ENCODE results near the gene EN1.
A peak's percentile ranks its signal among the peaks of the same experiment; 100 is the strongest.

EN1 gene

GRCh38 chr2:118881490-118882129 lies 34.2 kb upstream of the EN1 start:
- H3K4me3 ChIP-seq (ENCODE audit: low read length), result no peak overlapping the region
- no peaks in the 10 kb centered on the region for H3K79me1 ChIP-seq (ENCODE audit: low read length)
- peak; percentile 85 for DNase-seq
- H3K23ac ChIP-seq (ENCODE audit: low read length), result no peak overlapping the region
- no peak overlapping the region for H2BK5ac ChIP-seq (ENCODE audit: low read length)
- no peak overlapping the region for H2AK5ac ChIP-seq (ENCODE audit: low read length)
- no peak overlapping the region for H3K18ac ChIP-seq (ENCODE audit: low read length)
- no peak overlapping the region for H3K56ac ChIP-seq (ENCODE audit: low read length)
- no peak overlapping the region for H3K27ac ChIP-seq (ENCODE audit: low read depth, low read length)
- no peak overlapping the region for H4K5ac ChIP-seq (ENCODE audit: low read length)
- no peaks in the 10 kb centered on the region for H3K27me3 ChIP-seq (ENCODE audit: insufficient read depth, low read length, poor library complexity)
- H3K4ac ChIP-seq (ENCODE audit: low read depth, low read length), result no peak overlapping the region
- H2BK15ac ChIP-seq (replicated peaks; ENCODE audit: low read depth), result no peak overlapping the region
- no peak overlapping the region for H2BK120ac ChIP-seq (ENCODE audit: low read depth, low read length)
- no peak overlapping the region for H4K8ac ChIP-seq (ENCODE audit: low read depth, low read length)
- no peaks in the 10 kb centered on the region for H3K79me2 ChIP-seq (ENCODE audit: control insufficient read depth, insufficient read depth, low read length)
- H3K36me3 ChIP-seq (ENCODE audit: control insufficient read depth, insufficient read depth, low read length), result no peaks in the 10 kb centered on the region
- no peak overlapping the region for H3K9ac ChIP-seq (ENCODE audit: low read length)
- no peak overlapping the region for H3K4me2 ChIP-seq (ENCODE audit: low read length)
- no CpG with 5 or more reads among the region's 10 CpGs for WGBS (ENCODE audit: extremely low coverage, insufficient coverage, low lambda C conversion rate)
- H3K4me1 ChIP-seq (ENCODE audit: control insufficient read depth, low read depth, low read length), result no peaks in the 10 kb centered on the region

DNA sequence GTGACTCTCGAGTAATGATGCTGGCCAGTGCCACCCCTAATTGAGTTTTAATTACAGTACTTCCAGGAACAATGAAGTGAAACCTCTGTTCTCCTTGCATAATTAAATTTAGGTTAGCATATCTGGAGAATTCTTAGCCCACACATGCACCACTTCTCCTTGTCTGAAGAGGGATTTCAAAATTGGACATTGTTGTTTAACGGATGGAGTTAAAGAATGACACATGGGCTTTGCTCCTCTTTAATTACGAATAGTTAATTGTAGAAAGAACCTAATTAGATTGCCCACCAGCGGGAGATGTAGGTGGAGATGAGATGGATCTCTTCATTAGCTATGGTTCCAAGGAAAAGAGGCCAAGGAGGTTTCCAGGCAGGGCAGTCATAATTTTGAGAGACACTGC lies 33.1 kb upstream of the EN1 start:
- H2BK15ac ChIP-seq (replicated peaks; ENCODE audit: low read depth), result no peak overlapping the region
- no peak overlapping the region for H2AK5ac ChIP-seq (ENCODE audit: low read length)
- DNase-seq, result no peak
- no CpG with 5 or more reads among the region's 4 CpGs for WGBS (ENCODE audit: extremely low coverage, insufficient coverage, low lambda C conversion rate)
- H4K8ac ChIP-seq (ENCODE audit: low read depth, low read length), result no peak overlapping the region
- no peak overlapping the region for H3K27ac ChIP-seq (ENCODE audit: low read depth, low read length)
- no peak overlapping the region for H4K5ac ChIP-seq (ENCODE audit: low read length)
- no peaks in the 10 kb centered on the region for H3K79me2 ChIP-seq (ENCODE audit: control insufficient read depth, insufficient read depth, low read length)
- H3K4ac ChIP-seq (ENCODE audit: low read depth, low read length), result no peak overlapping the region
- no peak overlapping the region for H3K56ac ChIP-seq (ENCODE audit: low read length)
- H3K4me2 ChIP-seq (ENCODE audit: low read length), result no peak overlapping the region
- no peak overlapping the region for H3K23ac ChIP-seq (ENCODE audit: low read length)
- H3K4me3 ChIP-seq (ENCODE audit: low read length), result no peak overlapping the region
- H2BK5ac ChIP-seq (ENCODE audit: low read length), result no peak overlapping the region
- H2BK120ac ChIP-seq (ENCODE audit: low read depth, low read length), result no peak overlapping the region
- no peaks in the 10 kb centered on the region for H3K27me3 ChIP-seq (ENCODE audit: insufficient read depth, low read length, poor library complexity)
- no peak overlapping the region for H3K18ac ChIP-seq (ENCODE audit: low read length)
- no peaks in the 10 kb centered on the region for H3K36me3 ChIP-seq (ENCODE audit: control insufficient read depth, insufficient read depth, low read length)
- H3K79me1 ChIP-seq (ENCODE audit: low read length), result no peaks in the 10 kb centered on the region
- H3K9ac ChIP-seq (ENCODE audit: low read length), result no peak overlapping the region
- no peaks in the 10 kb centered on the region for H3K4me1 ChIP-seq (ENCODE audit: control insufficient read depth, low read depth, low read length)

- no peak overlapping the region for H3K56ac ChIP-seq (ENCODE audit: low read length)
- H3K23ac ChIP-seq (ENCODE audit: low read length), result no peak overlapping the region
- H3K4me3 ChIP-seq (ENCODE audit: low read length), result no peak overlapping the region
- H2AK5ac ChIP-seq (ENCODE audit: low read length), result no peak overlapping the region
- no peak overlapping the region for H3K27ac ChIP-seq (ENCODE audit: low read depth, low read length)
- no peak overlapping the region for H4K8ac ChIP-seq (ENCODE audit: low read depth, low read length)
- H3K27me3 ChIP-seq (ENCODE audit: insufficient read depth, low read length, poor library complexity), result no peaks in the 10 kb centered on the region
- no peaks in the 10 kb centered on the region for H3K79me2 ChIP-seq (ENCODE audit: control insufficient read depth, insufficient read depth, low read length)
- no peak overlapping the region for H4K5ac ChIP-seq (ENCODE audit: low read length)
- H3K36me3 ChIP-seq (ENCODE audit: control insufficient read depth, insufficient read depth, low read length), result no peaks in the 10 kb centered on the region
- WGBS (ENCODE audit: extremely low coverage, insufficient coverage, low lambda C conversion rate), result no CpG with 5 or more reads among the region's 2 CpGs
- no peak overlapping the region for H3K18ac ChIP-seq (ENCODE audit: low read length)
- H3K4ac ChIP-seq (ENCODE audit: low read depth, low read length), result no peak overlapping the region
- H3K9ac ChIP-seq (ENCODE audit: low read length), result no peak overlapping the region
- H2BK5ac ChIP-seq (ENCODE audit: low read length), result no peak overlapping the region
- no peak overlapping the region for H2BK120ac ChIP-seq (ENCODE audit: low read depth, low read length)
- DNase-seq, result no peak
- H3K79me1 ChIP-seq (ENCODE audit: low read length), result no peaks in the 10 kb centered on the region
- no peak overlapping the region for H3K4me2 ChIP-seq (ENCODE audit: low read length)
- H2BK15ac ChIP-seq (replicated peaks; ENCODE audit: low read depth), result no peak overlapping the region
- no peaks in the 10 kb centered on the region for H3K4me1 ChIP-seq (ENCODE audit: control insufficient read depth, low read depth, low read length)
Measured at GRCh38 chr2:118878531-118879149, 31.2 kb upstream of the EN1 start.

DNA sequence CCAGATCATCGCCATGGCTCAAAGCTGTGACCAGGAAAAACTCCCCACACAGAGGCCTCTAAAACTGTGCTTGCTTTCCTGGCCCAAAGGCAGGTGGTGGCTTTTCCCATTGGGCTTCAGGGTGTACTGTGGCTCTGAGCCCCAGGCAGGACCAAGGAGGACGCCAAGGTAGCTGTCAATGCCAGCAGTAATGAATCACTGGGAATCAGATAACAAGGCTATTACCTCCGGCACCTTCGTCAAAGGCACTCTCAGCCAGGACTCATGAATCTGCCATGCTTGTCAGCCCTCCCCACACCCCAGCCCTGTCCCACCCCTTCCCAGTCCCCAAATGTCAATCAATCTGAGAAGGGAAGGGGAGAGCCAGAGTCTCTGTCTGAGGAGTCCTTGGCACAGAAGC lies 27.9 kb upstream of the EN1 start:
- no peak overlapping the region for H3K4me2 ChIP-seq (ENCODE audit: low read length)
- no peak overlapping the region for H3K56ac ChIP-seq (ENCODE audit: low read length)
- no CpG with 5 or more reads among the region's 4 CpGs for WGBS (ENCODE audit: extremely low coverage, insufficient coverage, low lambda C conversion rate)
- no peak overlapping the region for H2BK5ac ChIP-seq (ENCODE audit: low read length)
- no peak overlapping the region for H4K5ac ChIP-seq (ENCODE audit: low read length)
- H4K8ac ChIP-seq (ENCODE audit: low read depth, low read length), result no peak overlapping the region
- no peak overlapping the region for H3K23ac ChIP-seq (ENCODE audit: low read length)
- no peak overlapping the region for H3K9ac ChIP-seq (ENCODE audit: low read length)
- H3K4me3 ChIP-seq (ENCODE audit: low read length), result no peak overlapping the region
- no peak for DNase-seq
- no peak overlapping the region for H2AK5ac ChIP-seq (ENCODE audit: low read length)
- H3K79me2 ChIP-seq (ENCODE audit: control insufficient read depth, insufficient read depth, low read length), result no peaks in the 10 kb centered on the region
- no peak overlapping the region for H2BK120ac ChIP-seq (ENCODE audit: low read depth, low read length)
- no peaks in the 10 kb centered on the region for H3K4me1 ChIP-seq (ENCODE audit: control insufficient read depth, low read depth, low read length)
- H3K36me3 ChIP-seq (ENCODE audit: control insufficient read depth, insufficient read depth, low read length), result no peaks in the 10 kb centered on the region
- no peak overlapping the region for H3K4ac ChIP-seq (ENCODE audit: low read depth, low read length)
- no peaks in the 10 kb centered on the region for H3K79me1 ChIP-seq (ENCODE audit: low read length)
- no peak overlapping the region for H3K18ac ChIP-seq (ENCODE audit: low read length)
- H3K27ac ChIP-seq (ENCODE audit: low read depth, low read length), result no peak overlapping the region
- no peaks in the 10 kb centered on the region for H3K27me3 ChIP-seq (ENCODE audit: insufficient read depth, low read length, poor library complexity)
- no peak overlapping the region for H2BK15ac ChIP-seq (replicated peaks; ENCODE audit: low read depth)

DNA sequence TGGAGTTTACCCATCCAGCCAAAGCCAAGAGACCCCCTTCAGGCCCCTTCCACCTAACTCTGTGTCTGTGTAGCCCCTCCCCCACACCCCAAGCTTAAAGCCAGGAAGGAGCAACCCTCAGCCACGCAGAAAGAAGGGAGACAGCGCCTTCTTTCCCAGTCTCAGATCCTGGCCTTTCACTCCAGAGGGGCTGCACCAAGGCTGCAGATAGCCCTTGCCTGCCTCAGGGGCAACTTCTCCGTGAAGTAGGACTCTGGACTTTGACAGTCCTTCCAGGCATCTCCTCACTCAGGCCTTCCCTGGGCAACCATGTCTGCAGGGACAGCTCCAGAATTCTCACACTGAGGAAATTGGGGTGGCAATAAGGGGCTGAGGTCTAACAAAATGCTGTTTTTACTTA lies 26.9 kb upstream of the EN1 start:
- no peak overlapping the region for H3K9ac ChIP-seq (ENCODE audit: low read length)

DNA sequence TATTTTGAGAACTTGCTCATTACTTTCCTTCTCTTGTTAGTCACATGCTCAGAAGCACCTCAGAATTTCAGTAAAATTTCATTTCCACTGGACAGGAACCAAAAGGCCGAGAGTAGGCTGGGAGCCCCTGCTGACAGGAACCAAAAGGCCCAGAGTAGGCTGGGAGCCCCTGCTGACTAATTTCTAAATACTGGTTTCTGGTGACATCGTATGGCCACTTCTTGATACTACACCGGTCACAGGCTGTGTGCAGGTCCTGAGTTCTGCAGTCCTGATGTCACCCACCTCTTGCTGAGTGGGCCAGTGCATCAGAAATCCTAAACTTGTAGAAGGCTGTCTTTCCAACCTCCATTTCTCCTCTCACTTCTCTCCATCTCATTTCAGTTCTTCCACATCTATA lies 17.7 kb upstream of the EN1 start:
- H3K27me3 ChIP-seq (ENCODE audit: insufficient read depth, low read length, poor library complexity), result peaks cover 9% of the 10 kb centered on the region
- H2BK120ac ChIP-seq (ENCODE audit: low read depth, low read length), result no peak overlapping the region
- no peaks in the 10 kb centered on the region for H3K4me1 ChIP-seq (ENCODE audit: control insufficient read depth, low read depth, low read length)
- no peak overlapping the region for H4K8ac ChIP-seq (ENCODE audit: low read depth, low read length)
- no peaks in the 10 kb centered on the region for H3K79me2 ChIP-seq (ENCODE audit: control insufficient read depth, insufficient read depth, low read length)
- no peak overlapping the region for H3K23ac ChIP-seq (ENCODE audit: low read length)
- H3K27ac ChIP-seq (ENCODE audit: low read depth, low read length), result no peak overlapping the region
- H3K4me3 ChIP-seq (ENCODE audit: low read length), result no peak overlapping the region
- peak; percentile 77 for DNase-seq
- H2BK15ac ChIP-seq (replicated peaks; ENCODE audit: low read depth), result no peak overlapping the region
- H3K9ac ChIP-seq (ENCODE audit: low read length), result no peak overlapping the region
- no peak overlapping the region for H4K5ac ChIP-seq (ENCODE audit: low read length)
- H3K79me1 ChIP-seq (ENCODE audit: low read length), result no peaks in the 10 kb centered on the region
- no peak overlapping the region for H2BK5ac ChIP-seq (ENCODE audit: low read length)
- H3K36me3 ChIP-seq (ENCODE audit: control insufficient read depth, insufficient read depth, low read length), result no peaks in the 10 kb centered on the region
- no CpG with 5 or more reads among the region's 3 CpGs for WGBS (ENCODE audit: extremely low coverage, insufficient coverage, low lambda C conversion rate)
- H3K4me2 ChIP-seq (ENCODE audit: low read length), result no peak overlapping the region
- no peak overlapping the region for H3K56ac ChIP-seq (ENCODE audit: low read length)
- no peak overlapping the region for H2AK5ac ChIP-seq (ENCODE audit: low read length)
- H3K4ac ChIP-seq (ENCODE audit: low read depth, low read length), result no peak overlapping the region
- H3K18ac ChIP-seq (ENCODE audit: low read length), result no peak overlapping the region

More for the DNA sequence above, 26.9 kb upstream of the EN1 start:
- no peak overlapping the region for H3K4ac ChIP-seq (ENCODE audit: low read depth, low read length)
- H2BK15ac ChIP-seq (replicated peaks; ENCODE audit: low read depth), result no peak overlapping the region
- no peak overlapping the region for H3K4me3 ChIP-seq (ENCODE audit: low read length)
- no peak for DNase-seq
- no peaks in the 10 kb centered on the region for H3K4me1 ChIP-seq (ENCODE audit: control insufficient read depth, low read depth, low read length)
- no peak overlapping the region for H3K56ac ChIP-seq (ENCODE audit: low read length)
- H3K23ac ChIP-seq (ENCODE audit: low read length), result no peak overlapping the region
- H3K18ac ChIP-seq (ENCODE audit: low read length), result no peak overlapping the region
- H3K79me2 ChIP-seq (ENCODE audit: control insufficient read depth, insufficient read depth, low read length), result no peaks in the 10 kb centered on the region
- no peak overlapping the region for H3K27ac ChIP-seq (ENCODE audit: low read depth, low read length)
- no peaks in the 10 kb centered on the region for H3K36me3 ChIP-seq (ENCODE audit: control insufficient read depth, insufficient read depth, low read length)
- H3K4me2 ChIP-seq (ENCODE audit: low read length), result no peak overlapping the region
- WGBS (ENCODE audit: extremely low coverage, insufficient coverage, low lambda C conversion rate), result no CpG with 5 or more reads among the region's 3 CpGs
- H4K5ac ChIP-seq (ENCODE audit: low read length), result no peak overlapping the region
- H3K27me3 ChIP-seq (ENCODE audit: insufficient read depth, low read length, poor library complexity), result no peaks in the 10 kb centered on the region
- H2BK120ac ChIP-seq (ENCODE audit: low read depth, low read length), result no peak overlapping the region
- no peak overlapping the region for H4K8ac ChIP-seq (ENCODE audit: low read depth, low read length)
- no peaks in the 10 kb centered on the region for H3K79me1 ChIP-seq (ENCODE audit: low read length)
- H2BK5ac ChIP-seq (ENCODE audit: low read length), result no peak overlapping the region
- no peak overlapping the region for H2AK5ac ChIP-seq (ENCODE audit: low read length)
